Activated B cell treated with CpG ODN at 0.5 μM for 24 hours (primary cell): ENCODE measurements around the gene G0S2. TPM values are rescaled to one million over a fixed set of nuclear protein-coding genes. Genes with fewer than 3 reads are reported as not detected.

ENCODE experiments used
- ATAC-seq: fragments of 200-7000 bp; cut with Tn5 transposase; one replicate; pipeline ENCODE4 v1.10.0; 2021; ENCODE audit warnings: low read depth, mild to moderate bottlenecking, moderate library complexity
- CTCF ChIA-PET: fragments of 350-600 bp; sonication (Branson Sonifier 250); formaldehyde crosslinking; loops from one replicate; lab custom pipeline; 2021; ENCODE audit warnings: antibody characterized with exemption; lab: Charles Lee
- POLR2A ChIA-PET: fragments of 350-600 bp; sonication (Branson Sonifier 250); formaldehyde crosslinking; loops from one replicate; lab custom pipeline; 2021; ENCODE audit warnings: antibody characterized with exemption; lab: Charles Lee
- DNase-seq: peaks from one replicate; pipeline ENCODE4 v3.0.0; 2022
- H3K27ac Mint-ChIP-seq: one replicate; pipeline ENCODE4 v1.8.0; 2020; ENCODE audit warnings: mixed read lengths
- H3K27me3 Mint-ChIP-seq: one replicate; pipeline ENCODE4 v1.8.0; 2021; ENCODE audit warnings: mixed read lengths
- H3K36me3 Mint-ChIP-seq: one replicate; pipeline ENCODE4 v1.8.0; 2021; ENCODE audit warnings: low read depth, mixed read lengths
- H3K4me1 Mint-ChIP-seq: one replicate; pipeline ENCODE4 v1.8.0; 2021; ENCODE audit warnings: mixed read lengths
- H3K4me3 Mint-ChIP-seq: one replicate; pipeline ENCODE4 v1.8.0; 2020; ENCODE audit warnings: mild to moderate bottlenecking, mixed read lengths
- H3K9me3 Mint-ChIP-seq: one replicate; pipeline ENCODE4 v1.8.0; 2020; ENCODE audit warnings: mixed read lengths
- intact Hi-C: fragments of 100-400 bp; cut with micrococcal nuclease; formaldehyde crosslinking; loops from one replicate; pipeline ENCODE4 v1.15.1; 2024
- total RNA-seq: library from RNA; stranded (reverse); gene quantifications from 2 replicates; pipeline ENCODE4 v1.2.3, GENCODE V29; 2022
- TF ChIP-seq, protein P1 (sequence below): fragments of 200-600 bp; IDR thresholded peaks from one replicate; pipeline ENCODE4 v1.8.0; 2022; ENCODE audit warnings: antibody characterized with exemption, mild to moderate bottlenecking

Gene G0S2
- total RNA-seq, 1 donor from 2014 or later: 2.3 TPM

DNA sequence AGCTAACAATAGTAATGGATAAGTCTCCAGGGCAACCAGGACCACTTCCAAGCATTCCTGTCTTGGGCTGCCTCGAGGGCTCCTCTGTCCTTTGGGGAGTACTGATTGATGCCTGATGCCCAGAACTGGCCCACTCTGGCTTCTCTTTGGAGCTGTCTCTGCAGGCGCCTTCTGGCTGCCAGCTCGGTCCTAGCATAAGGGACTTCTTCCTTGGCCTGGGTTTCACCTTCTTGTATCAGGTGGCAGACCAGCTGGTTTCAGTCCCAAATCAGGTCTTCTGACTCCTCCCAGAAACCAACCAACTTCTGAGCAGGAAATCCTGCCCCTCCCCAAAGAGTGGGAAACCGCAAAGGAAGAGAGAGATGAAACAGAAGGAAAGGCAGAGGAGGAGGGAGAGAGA is 10.6 kb downstream of the G0S2 start:
- H3K36me3 Mint-ChIP-seq: no peaks in the 10 kb centered on the region
- ATAC-seq (no peak), DNase-seq (no peak)
- intact Hi-C loops: no loop called here
- TF ChIP-seq, protein P1, sequence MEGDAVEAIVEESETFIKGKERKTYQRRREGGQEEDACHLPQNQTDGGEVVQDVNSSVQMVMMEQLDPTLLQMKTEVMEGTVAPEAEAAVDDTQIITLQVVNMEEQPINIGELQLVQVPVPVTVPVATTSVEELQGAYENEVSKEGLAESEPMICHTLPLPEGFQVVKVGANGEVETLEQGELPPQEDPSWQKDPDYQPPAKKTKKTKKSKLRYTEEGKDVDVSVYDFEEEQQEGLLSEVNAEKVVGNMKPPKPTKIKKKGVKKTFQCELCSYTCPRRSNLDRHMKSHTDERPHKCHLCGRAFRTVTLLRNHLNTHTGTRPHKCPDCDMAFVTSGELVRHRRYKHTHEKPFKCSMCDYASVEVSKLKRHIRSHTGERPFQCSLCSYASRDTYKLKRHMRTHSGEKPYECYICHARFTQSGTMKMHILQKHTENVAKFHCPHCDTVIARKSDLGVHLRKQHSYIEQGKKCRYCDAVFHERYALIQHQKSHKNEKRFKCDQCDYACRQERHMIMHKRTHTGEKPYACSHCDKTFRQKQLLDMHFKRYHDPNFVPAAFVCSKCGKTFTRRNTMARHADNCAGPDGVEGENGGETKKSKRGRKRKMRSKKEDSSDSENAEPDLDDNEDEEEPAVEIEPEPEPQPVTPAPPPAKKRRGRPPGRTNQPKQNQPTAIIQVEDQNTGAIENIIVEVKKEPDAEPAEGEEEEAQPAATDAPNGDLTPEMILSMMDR: no peak
- ChIA-PET CTCF (interaction anchor here (1.8 kb wide), 1 partner anchor 10 kb away, joined by 5 read pairs; the partner anchor contains the start of gene G0S2), POLR2A (no interaction called here)
- no peaks in the 10 kb centered on the region for H3K9me3 Mint-ChIP-seq
- no peak overlapping the region for H3K4me3 Mint-ChIP-seq
- H3K4me1 Mint-ChIP-seq: no peaks in the 10 kb centered on the region
- no peak overlapping the region for H3K27ac Mint-ChIP-seq
- H3K27me3 Mint-ChIP-seq: peaks cover 20% of the 10 kb centered on the region

- intact Hi-C loops: no loop called here
- H3K4me1 Mint-ChIP-seq: no peaks in the 10 kb centered on the region
- ATAC-seq: no peak
- H3K9me3 Mint-ChIP-seq: no peaks in the 10 kb centered on the region
- TF ChIP-seq, protein P1: no peak
- peaks cover 15% of the 10 kb centered on the region for H3K27me3 Mint-ChIP-seq
- CTCF ChIA-PET: no interaction called here
- POLR2A ChIA-PET: no interaction called here
- H3K27ac Mint-ChIP-seq: peak overlapping the region; percentile 25
- no peak for DNase-seq
- no peak overlapping the region for H3K4me3 Mint-ChIP-seq
- H3K36me3 Mint-ChIP-seq: no peaks in the 10 kb centered on the region
These were observed 11.1 kb downstream of the G0S2 start for GRCh38 chr1:209686322-209686721.

DNA sequence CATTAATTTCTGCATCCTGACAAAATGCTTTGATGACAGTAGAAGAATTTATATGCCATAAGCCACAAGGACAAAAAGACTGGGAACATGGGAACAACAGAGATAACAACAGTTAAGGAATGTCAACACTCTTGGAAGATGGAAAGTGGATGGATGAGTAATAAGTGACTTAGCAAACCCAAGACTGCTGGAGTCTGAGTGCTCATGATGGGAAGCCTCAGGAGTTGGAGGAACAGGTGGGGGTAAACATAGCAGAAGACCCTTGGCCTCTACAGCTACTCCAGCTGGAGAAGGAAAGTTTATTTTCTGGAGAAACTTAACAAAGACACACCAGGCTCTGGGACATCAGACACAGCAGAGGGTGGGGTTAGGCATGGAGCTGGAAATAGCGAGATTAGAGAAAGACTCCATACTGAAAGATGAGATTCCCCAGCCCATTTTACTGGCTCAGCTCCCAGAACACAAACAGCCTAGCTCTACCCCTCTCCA is 13.6 kb downstream of the G0S2 start:
- Mint-ChIP-seq H3K4me1 (peaks cover 4% of the 10 kb centered on the region), H3K27me3 (peaks cover 11% of the 10 kb centered on the region), H3K9me3 (no peaks in the 10 kb centered on the region), H3K4me3 (no peak overlapping the region), H3K27ac (no peak overlapping the region), H3K36me3 (no peaks in the 10 kb centered on the region)
- intact Hi-C loops: loop anchor here (1.0 kb wide), 1 partner anchor 107 kb away; no protein-coding TSS in a partner anchor
- no peak for DNase-seq
- ChIA-PET POLR2A (no interaction called here), CTCF (interaction anchor here (0.6 to 6.4 kb wide), 4 partner anchors 62 to 121 kb away, joined by 3 to 61 read pairs (median 4); no protein-coding TSS in a partner anchor)
- TF ChIP-seq, protein P1: no peak
- no peak for ATAC-seq

DNA sequence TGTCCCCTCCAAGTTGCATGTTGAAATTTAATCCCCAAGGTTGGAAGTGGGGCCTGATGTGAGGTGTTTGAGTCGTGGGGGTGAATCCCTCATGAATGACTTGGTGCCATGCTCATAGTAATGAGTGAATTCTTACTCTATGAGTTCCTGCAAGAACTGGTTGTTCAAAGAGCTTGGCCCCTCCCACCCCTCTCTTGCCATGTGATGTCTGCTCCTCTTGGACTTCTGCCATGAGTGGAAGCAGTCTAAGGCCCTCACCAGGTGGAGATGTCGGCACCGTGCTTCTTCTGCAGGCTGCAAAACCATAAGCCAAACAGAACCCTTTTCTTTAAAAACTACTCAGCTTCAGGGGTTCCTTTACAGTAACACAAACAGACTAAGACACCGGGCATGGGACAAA is 14.3 kb downstream of the G0S2 start:
- no peak for ATAC-seq
- Mint-ChIP-seq H3K27ac (no peak overlapping the region), H3K27me3 (peaks cover 9% of the 10 kb centered on the region), H3K36me3 (no peaks in the 10 kb centered on the region), H3K9me3 (no peaks in the 10 kb centered on the region), H3K4me3 (no peak overlapping the region), H3K4me1 (peaks cover 4% of the 10 kb centered on the region)
- intact Hi-C loops: no loop called here
- CTCF ChIA-PET: interaction anchor here (0.6 to 6.4 kb wide), 4 partner anchors 62 to 121 kb away, joined by 3 to 61 read pairs (median 4); no protein-coding TSS in a partner anchor
- TF ChIP-seq, protein P1: no peak
- POLR2A ChIA-PET: no interaction called here
- DNase-seq: no peak

- intact Hi-C loops: loop anchor here (5.0 kb wide), 2 partner anchors 354 to 489 kb away; no protein-coding TSS in a partner anchor
- Mint-ChIP-seq H3K4me1 (peaks cover 4% of the 10 kb centered on the region), H3K4me3 (no peak overlapping the region), H3K27ac (no peak overlapping the region), H3K36me3 (no peaks in the 10 kb centered on the region), H3K27me3 (peaks cover 5% of the 10 kb centered on the region), H3K9me3 (no peaks in the 10 kb centered on the region)
- ChIA-PET POLR2A (no interaction called here), CTCF (interaction anchor here (1.2 to 6.4 kb wide), 4 partner anchors 58 to 123 kb away, joined by 4 to 61 read pairs (median 6); no protein-coding TSS in a partner anchor)
- TF ChIP-seq, protein P1: no peak
- DNase-seq (no peak), ATAC-seq (no peak)
These were observed 16.0 kb downstream of the G0S2 start for GRCh38 chr1:209691237-209691636.
